ENCODE data around the gene SERAC1. TPM values are rescaled to one million over a fixed set of nuclear protein-coding genes. Genes with fewer than 3 reads are reported as not detected.

The SERAC1 gene
- total and polyA plus RNA-seq, 2 donors (not counting 3 experiments of a cell fraction or from before 2014, with no cell fraction given), result 4.9 to 5.7 TPM

- H3K79me2 ChIP-seq (ENCODE audit: control insufficient read depth, insufficient read depth, low read length), result no peaks in the 10 kb centered on the region
- intact Hi-C loops (cut with micrococcal nuclease) (loop anchor here (5.0 to 10.0 kb wide), 2 partner anchors 242 to 750 kb away; partner anchors contain the start of gene SNX9), dilution Hi-C loops (cut with MboI; ENCODE audit: extremely low pct_ligation_motif_present, low sequenced_read_pairs) (no loop called here)
- FAIRE-seq, result no peak
- peaks cover 48% of the 10 kb centered on the region for H3K4me1 ChIP-seq (ENCODE audit: control insufficient read depth, extremely low read depth, insufficient read depth, low read length)
- ChIA-PET POLR2A (no interaction called here), CTCF (interaction anchor here (1.2 kb wide), 1 partner anchor 24 kb away, joined by 3 read pairs; no protein-coding TSS in a partner anchor)
- DNase-seq (ENCODE audit: low read depth, low spot score), result no peak
- no peaks in the 10 kb centered on the region for H3K27me3 ChIP-seq (ENCODE audit: control insufficient read depth in 2 of 2, insufficient read depth in 2 of 2, low read length in 2 of 2)
- BruUV-seq (replicated peaks), result no TSS peak
- no peak overlapping the region for H3K4me2 ChIP-seq (ENCODE audit: insufficient read depth, low read length)
- H3K27ac ChIP-seq (ENCODE audit: insufficient read depth, low read depth, low read length), result no peak overlapping the region
- TF ChIP-seq, protein P1, sequence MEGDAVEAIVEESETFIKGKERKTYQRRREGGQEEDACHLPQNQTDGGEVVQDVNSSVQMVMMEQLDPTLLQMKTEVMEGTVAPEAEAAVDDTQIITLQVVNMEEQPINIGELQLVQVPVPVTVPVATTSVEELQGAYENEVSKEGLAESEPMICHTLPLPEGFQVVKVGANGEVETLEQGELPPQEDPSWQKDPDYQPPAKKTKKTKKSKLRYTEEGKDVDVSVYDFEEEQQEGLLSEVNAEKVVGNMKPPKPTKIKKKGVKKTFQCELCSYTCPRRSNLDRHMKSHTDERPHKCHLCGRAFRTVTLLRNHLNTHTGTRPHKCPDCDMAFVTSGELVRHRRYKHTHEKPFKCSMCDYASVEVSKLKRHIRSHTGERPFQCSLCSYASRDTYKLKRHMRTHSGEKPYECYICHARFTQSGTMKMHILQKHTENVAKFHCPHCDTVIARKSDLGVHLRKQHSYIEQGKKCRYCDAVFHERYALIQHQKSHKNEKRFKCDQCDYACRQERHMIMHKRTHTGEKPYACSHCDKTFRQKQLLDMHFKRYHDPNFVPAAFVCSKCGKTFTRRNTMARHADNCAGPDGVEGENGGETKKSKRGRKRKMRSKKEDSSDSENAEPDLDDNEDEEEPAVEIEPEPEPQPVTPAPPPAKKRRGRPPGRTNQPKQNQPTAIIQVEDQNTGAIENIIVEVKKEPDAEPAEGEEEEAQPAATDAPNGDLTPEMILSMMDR (IDR thresholded peaks at IDR 0.05; ENCODE audit: extremely low read depth in 1 of 2, insufficient read depth in 1 of 2, low read depth in 1 of 2, low read length in 2 of 2), result no peak
- TF ChIP-seq EZH2 (IDR thresholded peaks at IDR 0.05; ENCODE audit: borderline replicate concordance, low read depth, low read length, severe bottlenecking), result no peak
- no peak for TF ChIP-seq MYC (IDR thresholded peaks at IDR 0.05; ENCODE audit: low read depth, low read length)
- no peak for TF ChIP-seq JUN (IDR thresholded peaks at IDR 0.05; ENCODE audit: borderline replicate concordance, insufficient read depth, insufficient read length, low read depth)
- TF ChIP-seq POLR2AphosphoS5 (IDR thresholded peaks at IDR 0.05; ENCODE audit: insufficient read depth, low read depth, low read length), result no peak
- TF ChIP-seq MAX (IDR thresholded peaks at IDR 0.05; ENCODE audit: insufficient read depth, insufficient read length), result no peak
- TF ChIP-seq FOS (IDR thresholded peaks at IDR 0.05; ENCODE audit: borderline replicate concordance, insufficient read depth, low read length), result no peak
- TF ChIP-seq GATA2 (IDR thresholded peaks at IDR 0.05; ENCODE audit: insufficient read depth, insufficient read length, low read depth, low read length), result no peak
- no peak for TF ChIP-seq POLR2A (IDR thresholded peaks at IDR 0.05; ENCODE audit: low read depth, low read length)
- H2AFZ ChIP-seq (ENCODE audit: low read depth, low read length), result no peak overlapping the region
- no peaks in the 10 kb centered on the region for H4K20me1 ChIP-seq (replicated peaks; ENCODE audit: control insufficient read depth, extremely low read depth, insufficient read depth, low read length)
- no peak overlapping the region for H3K4me3 ChIP-seq (replicated peaks in 1 of 3; ENCODE audit: insufficient read depth in 1 of 3, low read depth in 1 of 3, low read length in 3 of 3)
- H3K9me1 ChIP-seq (replicated peaks; ENCODE audit: control insufficient read depth, extremely low read depth, insufficient read depth, low read length), result no peaks in the 10 kb centered on the region
- peaks cover 4 to 35% of the 10 kb centered on the region in 2 experiments for H3K36me3 ChIP-seq (ENCODE audit: control insufficient read depth in 2 of 2, extremely low read depth in 1 of 2, insufficient read depth in 2 of 2, low read length in 2 of 2)
- H3K9me3 ChIP-seq (replicated peaks; ENCODE audit: control insufficient read depth, insufficient read depth, low read length), result no peaks in the 10 kb centered on the region
- no peak overlapping the region for H3K9ac ChIP-seq (replicated peaks; ENCODE audit: extremely low read depth, insufficient read depth, low read length)
Measured at GRCh38 chr6:158064725-158065251, 103.3 kb downstream of the SERAC1 start.

Data from endothelial cell of umbilical vein (primary cell).